Neuronal stem cell (in vitro differentiated cells): ENCODE measurements around the gene PRRG2.
A peak's percentile ranks its signal among the peaks of the same experiment; 100 is the strongest.

Experiments used
- DNase-seq: peaks from one replicate; pipeline ENCODE4 v3.0.0-alpha.2; 2013; ENCODE audit warnings: low spot score
- H2AFZ ChIP-seq: one replicate; pipeline ENCODE4 v1.6.1; 2013; ENCODE audit warnings: mild to moderate bottlenecking, low read length, inconsistent platforms
- H2AK5ac ChIP-seq: 2 replicates; pipeline ENCODE4 v1.6.1; 2013; ENCODE audit warnings: low read depth, mild to moderate bottlenecking, inconsistent platforms, low read length, moderate library complexity, mixed read lengths
- H2BK120ac ChIP-seq: 2 replicates; pipeline ENCODE4 v1.6.1; 2013; ENCODE audit warnings: low read depth, mild to moderate bottlenecking, inconsistent platforms, low read length, moderate library complexity, mixed read lengths
- H2BK12ac ChIP-seq: one replicate; pipeline ENCODE4 v1.6.1; 2013; ENCODE audit warnings: low read length, inconsistent platforms
- H2BK15ac ChIP-seq: 2 replicates; pipeline ENCODE4 v1.6.1; 2013; ENCODE audit warnings: mild to moderate bottlenecking, low read length, inconsistent platforms, mixed read lengths
- H2BK5ac ChIP-seq: one replicate; pipeline ENCODE4 v1.6.1; 2013; ENCODE audit warnings: inconsistent platforms, mild to moderate bottlenecking, low read length, moderate library complexity
- H3K14ac ChIP-seq: one replicate; pipeline ENCODE4 v1.6.1; 2013; ENCODE audit warnings: low read length, inconsistent platforms
- H3K18ac ChIP-seq: 2 replicates; pipeline ENCODE4 v1.6.1; 2013; ENCODE audit warnings: low read length, inconsistent platforms
- H3K23ac ChIP-seq: 2 replicates; pipeline ENCODE4 v1.6.1; 2013; ENCODE audit warnings: low read depth, mild to moderate bottlenecking, mixed read lengths, low read length, inconsistent platforms; ENCODE audit not compliant: poor library complexity
- H3K27ac ChIP-seq: replicated peaks from 3 replicates; pipeline ENCODE4 v1.5.1; 2013; ENCODE audit warnings: low read length, inconsistent platforms
- H3K27me3 ChIP-seq, 3 experiments: 2 replicates each; pipeline ENCODE4 v1.6.1; 2013; ENCODE audit warnings: low read length in 3 of 3, mild to moderate bottlenecking in 2 of 3, inconsistent platforms in 1 of 3, low read depth in 1 of 3, mixed read lengths in 1 of 3, moderate library complexity in 1 of 3; ENCODE audit not compliant: control insufficient read depth in 3 of 3, insufficient read depth in 3 of 3
- H3K36me3 ChIP-seq, 2 donors: replicated peaks in 1 of 2; 2 replicates each; pipeline ENCODE4 v1.6.1; 2013; ENCODE audit warnings: low read length in 2 of 2; ENCODE audit not compliant: control insufficient read depth in 2 of 2, insufficient read depth in 2 of 2
- H3K4ac ChIP-seq: 2 replicates; pipeline ENCODE4 v1.6.1; 2013; ENCODE audit warnings: inconsistent platforms, mild to moderate bottlenecking, low read length, moderate library complexity
- H3K4me1 ChIP-seq, 2 donors: 1 replicate in 1 of 2; 2 replicates in 1 of 2; pipeline ENCODE4 v1.6.1; 2013; ENCODE audit warnings: low read length in 2 of 2, low read depth in 1 of 2; ENCODE audit not compliant: control insufficient read depth in 2 of 2, insufficient read depth in 1 of 2
- H3K4me2 ChIP-seq: one replicate; pipeline ENCODE4 v1.6.1; 2013; ENCODE audit warnings: mild to moderate bottlenecking, low read length, inconsistent platforms; ENCODE audit not compliant: insufficient read depth, poor library complexity, severe bottlenecking
- H3K4me3 ChIP-seq, 2 donors: 2 replicates each; pipeline ENCODE4 v1.5.1; 2013; ENCODE audit warnings: low read length in 2 of 2, mild to moderate bottlenecking in 2 of 2, inconsistent platforms in 1 of 2, moderate library complexity in 1 of 2
- H3K79me1 ChIP-seq: one replicate; pipeline ENCODE4 v1.6.1; 2013; ENCODE audit warnings: low read depth, mild to moderate bottlenecking, inconsistent platforms, low read length, moderate library complexity
- H3K9ac ChIP-seq: one replicate; pipeline ENCODE4 v1.6.1; 2013; ENCODE audit warnings: mild to moderate bottlenecking, low read depth, low read length, inconsistent platforms; ENCODE audit not compliant: poor library complexity
- H3K9me3 ChIP-seq, 2 donors: replicated peaks in 1 of 2; 2 replicates each; pipeline versions ENCODE3 to v1.6.1; 2013; ENCODE audit warnings: low read length in 2 of 2, mild to moderate bottlenecking in 2 of 2, inconsistent platforms in 1 of 2, low read depth in 1 of 2, mixed read lengths in 1 of 2, moderate library complexity in 1 of 2; ENCODE audit not compliant: control insufficient read depth in 2 of 2, insufficient read depth in 1 of 2
- H4K8ac ChIP-seq: one replicate; pipeline ENCODE4 v1.6.1; 2013; ENCODE audit warnings: low read depth, mild to moderate bottlenecking, inconsistent platforms, low read length, moderate library complexity
- H4K91ac ChIP-seq: one replicate; pipeline ENCODE4 v1.6.1; 2013; ENCODE audit warnings: low read length, low read depth, mild to moderate bottlenecking, inconsistent platforms; ENCODE audit not compliant: poor library complexity
- whole genome bisulfite sequencing, 2 donors: extraction: QIAGEN DNeasy Blood & Tissue Kit; methylation state at CpG; one replicate each; pipeline ENCODE4 v1.1.7; 2013; ENCODE audit warnings: missing lambda C conversion rate in 2 of 2, mixed read lengths in 1 of 2; ENCODE audit not compliant: insufficient read length in 2 of 2, insufficient replicate concordance in 1 of 2; ENCODE audit errors: extremely low coverage in 2 of 2; 5-methylcytosine and 5-hydroxymethylcytosine counted together

Gene PRRG2

GRCh38 chr19:49542446-49542845 lies 38.7 kb upstream of the PRRG2 start:
- Histone ChIP-seq H3K36me3 (peaks cover 5 to 18% of the 10 kb centered on the region in 2 donors), H3K4me3 (no peak overlapping the region), H2BK15ac (no peak overlapping the region), H4K91ac (no peak overlapping the region), H3K23ac (peak overlapping the region; percentile 75), H3K4me1 (peaks cover 0 to 4% of the 10 kb centered on the region in 2 donors), H3K18ac (peak overlapping the region; percentile 38), H3K27me3 (no peaks in the 10 kb centered on the region), H2BK5ac (no peak overlapping the region), H3K27ac (no peak overlapping the region), H3K9ac (no peak overlapping the region), H2BK12ac (no peak overlapping the region), H3K9me3 (no peaks in the 10 kb centered on the region), H2AFZ (no peak overlapping the region), H2AK5ac (no peak overlapping the region), H4K8ac (no peak overlapping the region), H3K4ac (no peak overlapping the region), H3K79me1 (no peaks in the 10 kb centered on the region), H2BK120ac (no peak overlapping the region), H3K4me2 (no peak overlapping the region), H3K14ac (peak overlapping the region; percentile 56)
- DNase-seq = no peak
- WGBS, 2 donors = no CpG with 5 or more reads among the region's 16 CpGs

GRCh38 chr19:49543032-49543431 lies 38.1 kb upstream of the PRRG2 start:
- whole genome bisulfite sequencing, 2 donors = no CpG with 5 or more reads among the region's 14 CpGs
- Histone ChIP-seq H3K4ac (no peak overlapping the region), H2BK5ac (no peak overlapping the region), H3K14ac (peak overlapping the region; percentile 38), H2AK5ac (peak overlapping the region; percentile 70), H3K4me1 (peaks cover 0 to 4% of the 10 kb centered on the region in 2 donors), H3K4me3 (no peak overlapping the region), H3K36me3 (peaks cover 5 to 18% of the 10 kb centered on the region in 2 donors), H2BK120ac (no peak overlapping the region), H3K9ac (peak overlapping the region; percentile 21), H3K18ac (no peak overlapping the region), H4K8ac (peak overlapping the region; percentile 43), H2BK12ac (no peak overlapping the region), H3K79me1 (no peaks in the 10 kb centered on the region), H3K9me3 (no peaks in the 10 kb centered on the region), H3K23ac (peak overlapping the region; percentile 55), H2AFZ (no peak overlapping the region), H3K4me2 (no peak overlapping the region), H2BK15ac (no peak overlapping the region), H4K91ac (no peak overlapping the region), H3K27me3 (no peaks in the 10 kb centered on the region), H3K27ac (no peak overlapping the region)
- DNase-seq = no peak

GRCh38 chr19:49544154-49544553 lies 37.0 kb upstream of the PRRG2 start:
- H3K18ac ChIP-seq = no peak overlapping the region
- peaks cover 0 to 4% of the 10 kb centered on the region in 2 donors for H3K4me1 ChIP-seq
- H3K23ac ChIP-seq = no peak overlapping the region
- no peak overlapping the region for H3K4me3 ChIP-seq
- peaks cover 2 to 9% of the 10 kb centered on the region in 2 donors for H3K36me3 ChIP-seq
- no peak overlapping the region for H2BK12ac ChIP-seq
- no peak overlapping the region for H2BK120ac ChIP-seq
- H2BK15ac ChIP-seq = no peak overlapping the region
- no peak overlapping the region for H2BK5ac ChIP-seq
- DNase-seq = no peak
- H3K27ac ChIP-seq = no peak overlapping the region
- no peak overlapping the region for H4K91ac ChIP-seq
- no peak overlapping the region for H3K9ac ChIP-seq
- H2AFZ ChIP-seq = no peak overlapping the region
- no peak overlapping the region for H3K4ac ChIP-seq
- WGBS, 2 donors = no CpG with 5 or more reads among the region's 5 CpGs
- peaks cover 2% of the 10 kb centered on the region for H3K79me1 ChIP-seq
- H3K9me3 ChIP-seq = no peaks in the 10 kb centered on the region
- no peak overlapping the region for H2AK5ac ChIP-seq
- no peak overlapping the region for H3K14ac ChIP-seq
- no peak overlapping the region for H3K4me2 ChIP-seq
- no peak overlapping the region for H4K8ac ChIP-seq
- no peaks in the 10 kb centered on the region for H3K27me3 ChIP-seq

GRCh38 chr19:49546825-49547565 lies 34.1 kb upstream of the PRRG2 start:
- H2BK5ac ChIP-seq = no peak overlapping the region
- H2AK5ac ChIP-seq = no peak overlapping the region
- no peak overlapping the region for H3K4me2 ChIP-seq
- H2BK15ac ChIP-seq = no peak overlapping the region
- H2AFZ ChIP-seq = peak overlapping the region; percentile 41
- no CpG with 5 or more reads among the region's 9 CpGs for WGBS, 2 donors
- H2BK120ac ChIP-seq = no peak overlapping the region
- no peak overlapping the region for H3K4ac ChIP-seq
- peaks cover 0 to 9% of the 10 kb centered on the region in 2 donors for H3K36me3 ChIP-seq
- H3K23ac ChIP-seq = no peak overlapping the region
- no peak overlapping the region for H3K14ac ChIP-seq
- no peak overlapping the region for H4K8ac ChIP-seq
- H3K9me3 ChIP-seq = no peaks in the 10 kb centered on the region
- H3K27me3 ChIP-seq = no peaks in the 10 kb centered on the region
- no peak overlapping the region for H3K4me3 ChIP-seq
- peak; percentile 93 for DNase-seq
- no peak overlapping the region for H3K9ac ChIP-seq
- H3K18ac ChIP-seq = no peak overlapping the region
- no peak overlapping the region for H2BK12ac ChIP-seq
- no peak overlapping the region for H3K27ac ChIP-seq
- peaks cover 0 to 4% of the 10 kb centered on the region in 2 donors for H3K4me1 ChIP-seq
- H3K79me1 ChIP-seq = peaks cover 2% of the 10 kb centered on the region
- H4K91ac ChIP-seq = no peak overlapping the region
